NCI-H748 (cell line): Measurements from ENCODE around the gene IQCE.

Experiments
- DNase-seq: peaks from one replicate; lab custom pipeline; 2025; ENCODE audit not compliant: unreplicated experiment; lab: John Stamatoyannopoulos, UW

Gene IQCE

GRCh38 chr7:2644220-2644561, 85.4 kb downstream of the IQCE start:
- no peak for DNase-seq

GRCh38 chr7:2644562-2645273, 85.9 kb downstream of the IQCE start:
- no peak for DNase-seq

GRCh38 chr7:2645274-2645868, 86.6 kb downstream of the IQCE start:
- DNase-seq = no peak

- DNase-seq = no peak
These were observed 87.5 kb downstream of the IQCE start for GRCh38 chr7:2646336-2646679.

- no peak for DNase-seq
These were observed 88.1 kb downstream of the IQCE start for GRCh38 chr7:2646680-2647571.

- no peak for DNase-seq
These were observed 88.9 kb downstream of the IQCE start for GRCh38 chr7:2647594-2648172.

GRCh38 chr7:2649139-2649838, 90.5 kb downstream of the IQCE start:
- no peak for DNase-seq

- DNase-seq = no peak
These were observed 91.2 kb downstream of the IQCE start for GRCh38 chr7:2649991-2650390.

GRCh38 chr7:2650451-2650850, 91.7 kb downstream of the IQCE start:
- no peak for DNase-seq

- no peak for DNase-seq
These were observed 92.6 kb downstream of the IQCE start for GRCh38 chr7:2651336-2651735.

- DNase-seq = no peak
These were observed 93.3 kb downstream of the IQCE start for GRCh38 chr7:2651847-2652735.

GRCh38 chr7:2652736-2653060, 93.9 kb downstream of the IQCE start:
- DNase-seq = no peak

GRCh38 chr7:2654059-2654458, 95.3 kb downstream of the IQCE start:
- DNase-seq = peak; percentile 27

- no peak for DNase-seq
These were observed 97.3 kb downstream of the IQCE start for GRCh38 chr7:2655870-2656614.

GRCh38 chr7:2657208-2657607, 98.4 kb downstream of the IQCE start:
- DNase-seq = no peak

GRCh38 chr7:2657920-2658671, 99.3 kb downstream of the IQCE start:
- DNase-seq = no peak

GRCh38 chr7:2658941-2659340, 100.2 kb downstream of the IQCE start:
- no peak for DNase-seq

GRCh38 chr7:2659556-2660358, 101.0 kb downstream of the IQCE start:
- no peak for DNase-seq
